Natural killer cell (primary cell): Measurements from ENCODE around the gene DMPK. TPM values are rescaled to one million over a fixed set of nuclear protein-coding genes. Genes with fewer than 3 reads are reported as not detected.

Source experiments
- ATAC-seq, 3 donors: fragments of 150-1000 bp in 2 of 3; fragments of 200-7000 bp in 1 of 3; cut with Tn5 transposase; 1 replicate in 1 of 3; 2 replicates in 2 of 3; pipeline ENCODE4 v1.10.0; 2021; ENCODE audit warnings: mild to moderate bottlenecking in 2 of 3, moderate library complexity in 2 of 3
- DNase-seq, 2 donors: peaks; one replicate each; pipeline versions ENCODE4 v3.0.0 to v3.0.0-alpha.2; 2013 to 2021; ENCODE audit warnings: mixed read lengths in 1 of 2
- H3K27ac ChIP-seq: one replicate; pipeline ENCODE4 v1.5.1; 2013; ENCODE audit warnings: mild to moderate bottlenecking, low read length
- H3K27me3 ChIP-seq: one replicate; pipeline ENCODE4 v1.6.1; 2013; ENCODE audit warnings: low read length; ENCODE audit not compliant: control insufficient read depth, insufficient read depth
- H3K36me3 ChIP-seq: one replicate; pipeline ENCODE4 v1.6.1; 2013; ENCODE audit warnings: low read length; ENCODE audit not compliant: control insufficient read depth, insufficient read depth
- H3K4me1 ChIP-seq: one replicate; pipeline ENCODE4 v1.6.1; 2013; ENCODE audit warnings: low read length; ENCODE audit not compliant: control insufficient read depth, insufficient read depth
- H3K4me3 ChIP-seq: one replicate; pipeline ENCODE4 v1.5.1; 2013; ENCODE audit warnings: low read length
- H3K9me3 ChIP-seq: one replicate; pipeline ENCODE4 v1.6.1; 2013; ENCODE audit warnings: low read length; ENCODE audit not compliant: control insufficient read depth, insufficient read depth
- H3K27ac Mint-ChIP-seq, 2 donors: one replicate each; pipeline ENCODE4 v1.8.0; 2022; ENCODE audit warnings: mild to moderate bottlenecking in 2 of 2, mixed read lengths in 2 of 2, moderate library complexity in 1 of 2
- H3K27me3 Mint-ChIP-seq, 2 donors: one replicate each; pipeline ENCODE4 v1.8.0; 2022; ENCODE audit warnings: low read depth in 2 of 2, mixed read lengths in 2 of 2
- H3K36me3 Mint-ChIP-seq: one replicate; pipeline ENCODE4 v1.8.0; 2022; ENCODE audit warnings: mixed read lengths
- H3K4me1 Mint-ChIP-seq, 2 donors: one replicate each; pipeline ENCODE4 v1.8.0; 2022; ENCODE audit warnings: mixed read lengths in 2 of 2
- H3K4me3 Mint-ChIP-seq: one replicate; pipeline ENCODE4 v1.8.0; 2022; ENCODE audit warnings: mild to moderate bottlenecking, moderate library complexity, mixed read lengths
- H3K9me3 Mint-ChIP-seq, 2 donors: one replicate each; pipeline ENCODE4 v1.8.0; 2022; ENCODE audit warnings: mixed read lengths in 2 of 2
- WGBS: methylation state at CpG from one replicate; pipeline ENCODE4 v1.1.7; 2013; ENCODE audit warnings: missing lambda C conversion rate; ENCODE audit not compliant: insufficient coverage; 5-methylcytosine and 5-hydroxymethylcytosine counted together
- intact Hi-C: fragments of 100-400 bp; cut with micrococcal nuclease; formaldehyde crosslinking; loops from one replicate; pipeline ENCODE4 v1.14.2; 2022
- total RNA-seq, 4 donors: library from RNA; stranded (reverse); fragments of 120-200 nt in 1 of 4; gene quantifications; one replicate each; pipeline versions ENCODE4 v1.2.3 to v1.2.4, GENCODE V29; 2013 to 2022
- TF ChIP-seq, protein P1 (sequence below): fragments of 200-600 bp; IDR thresholded peaks from one replicate; pipeline ENCODE4 v1.8.0; 2022; ENCODE audit warnings: antibody characterized with exemption

Gene DMPK
- total RNA-seq, 3 donors from 2014 or later (not counting 1 experiment from before 2014, with no cell fraction given) = 48.1 to 67.5 (median 49.8) TPM

DNA sequence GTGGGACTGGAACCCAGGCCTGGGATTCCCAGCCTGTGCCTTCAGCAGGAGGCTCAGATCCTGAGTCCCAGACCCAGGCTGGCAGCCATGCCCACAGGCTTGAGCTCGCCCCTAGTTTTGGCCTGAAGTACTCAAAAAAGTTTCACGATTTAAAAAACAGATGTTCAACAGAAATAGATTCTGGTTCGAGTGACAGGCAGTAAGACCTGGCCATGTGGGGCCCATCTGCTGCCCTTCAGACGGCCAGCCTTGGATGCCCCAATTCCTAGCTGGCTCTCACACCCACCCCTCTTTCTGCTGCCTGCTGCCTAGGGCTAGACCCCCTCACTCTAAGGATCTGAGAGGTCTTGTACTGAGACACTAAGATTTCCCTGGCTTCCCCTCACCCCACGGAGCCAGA is 2.8 kb upstream of the DMPK start:
- ATAC-seq (no peak), DNase-seq (no peak)
- intact Hi-C loops = no loop called here
- H3K27me3 Mint-ChIP-seq = no peaks in the 10 kb centered on the region
- Histone ChIP-seq H3K4me3 (no peak overlapping the region), H3K9me3 (no peaks in the 10 kb centered on the region), H3K36me3 (peaks cover 26% of the 10 kb centered on the region), H3K27me3 (peaks cover 4% of the 10 kb centered on the region), H3K27ac (no peak overlapping the region), H3K4me1 (peaks cover under 1% of the 10 kb centered on the region)
- TF ChIP-seq, protein P1, sequence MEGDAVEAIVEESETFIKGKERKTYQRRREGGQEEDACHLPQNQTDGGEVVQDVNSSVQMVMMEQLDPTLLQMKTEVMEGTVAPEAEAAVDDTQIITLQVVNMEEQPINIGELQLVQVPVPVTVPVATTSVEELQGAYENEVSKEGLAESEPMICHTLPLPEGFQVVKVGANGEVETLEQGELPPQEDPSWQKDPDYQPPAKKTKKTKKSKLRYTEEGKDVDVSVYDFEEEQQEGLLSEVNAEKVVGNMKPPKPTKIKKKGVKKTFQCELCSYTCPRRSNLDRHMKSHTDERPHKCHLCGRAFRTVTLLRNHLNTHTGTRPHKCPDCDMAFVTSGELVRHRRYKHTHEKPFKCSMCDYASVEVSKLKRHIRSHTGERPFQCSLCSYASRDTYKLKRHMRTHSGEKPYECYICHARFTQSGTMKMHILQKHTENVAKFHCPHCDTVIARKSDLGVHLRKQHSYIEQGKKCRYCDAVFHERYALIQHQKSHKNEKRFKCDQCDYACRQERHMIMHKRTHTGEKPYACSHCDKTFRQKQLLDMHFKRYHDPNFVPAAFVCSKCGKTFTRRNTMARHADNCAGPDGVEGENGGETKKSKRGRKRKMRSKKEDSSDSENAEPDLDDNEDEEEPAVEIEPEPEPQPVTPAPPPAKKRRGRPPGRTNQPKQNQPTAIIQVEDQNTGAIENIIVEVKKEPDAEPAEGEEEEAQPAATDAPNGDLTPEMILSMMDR = no peak
- peaks cover 10 to 33% of the 10 kb centered on the region in 2 donors for H3K4me1 Mint-ChIP-seq
- peaks cover 14% of the 10 kb centered on the region for H3K36me3 Mint-ChIP-seq
- H3K4me3 Mint-ChIP-seq = no peak overlapping the region
- H3K27ac Mint-ChIP-seq = no peak overlapping the region
- 85% methylated on average over 5 of the region's 5 CpGs for WGBS
- H3K9me3 Mint-ChIP-seq = no peaks in the 10 kb centered on the region

DNA sequence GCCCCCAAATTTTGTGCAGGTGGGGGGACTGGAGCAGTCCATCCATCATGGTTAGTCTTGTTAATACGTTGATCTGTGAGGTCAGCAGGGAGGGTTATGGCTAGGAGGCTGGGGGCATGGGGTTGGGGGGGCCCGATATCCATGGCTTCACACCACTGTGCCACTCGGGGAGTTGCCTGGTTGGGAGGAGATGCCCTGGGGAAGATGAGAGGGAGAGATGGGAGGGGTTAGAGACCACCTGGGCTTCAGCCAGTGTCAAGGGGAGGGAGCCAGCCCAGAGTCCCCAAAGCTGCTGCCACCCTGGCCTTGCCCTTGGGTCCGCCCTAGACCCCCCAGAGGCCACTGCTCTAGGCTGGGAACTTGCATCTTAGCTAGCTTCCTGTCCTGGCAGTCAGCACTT is 1.8 kb upstream of the DMPK start:
- ATAC-seq = no peak
- H3K4me1 Mint-ChIP-seq = peaks cover 16 to 42% of the 10 kb centered on the region in 2 donors
- TF ChIP-seq, protein P1 = no peak
- 88% methylated on average over 4 of the region's 4 CpGs for WGBS
- H3K27me3 Mint-ChIP-seq = peaks cover 3 to 9% of the 10 kb centered on the region in 2 donors
- Histone ChIP-seq H3K4me3 (no peak overlapping the region), H3K9me3 (no peaks in the 10 kb centered on the region), H3K27ac (no peak overlapping the region), H3K4me1 (peaks cover 10% of the 10 kb centered on the region), H3K27me3 (peaks cover 8% of the 10 kb centered on the region), H3K36me3 (peaks cover 21% of the 10 kb centered on the region)
- intact Hi-C loops = no loop called here
- peaks cover 11% of the 10 kb centered on the region for H3K36me3 Mint-ChIP-seq
- H3K27ac Mint-ChIP-seq = no peak overlapping the region
- DNase-seq = no peak
- no peaks in the 10 kb centered on the region for H3K9me3 Mint-ChIP-seq
- no peak overlapping the region for H3K4me3 Mint-ChIP-seq

DNA sequence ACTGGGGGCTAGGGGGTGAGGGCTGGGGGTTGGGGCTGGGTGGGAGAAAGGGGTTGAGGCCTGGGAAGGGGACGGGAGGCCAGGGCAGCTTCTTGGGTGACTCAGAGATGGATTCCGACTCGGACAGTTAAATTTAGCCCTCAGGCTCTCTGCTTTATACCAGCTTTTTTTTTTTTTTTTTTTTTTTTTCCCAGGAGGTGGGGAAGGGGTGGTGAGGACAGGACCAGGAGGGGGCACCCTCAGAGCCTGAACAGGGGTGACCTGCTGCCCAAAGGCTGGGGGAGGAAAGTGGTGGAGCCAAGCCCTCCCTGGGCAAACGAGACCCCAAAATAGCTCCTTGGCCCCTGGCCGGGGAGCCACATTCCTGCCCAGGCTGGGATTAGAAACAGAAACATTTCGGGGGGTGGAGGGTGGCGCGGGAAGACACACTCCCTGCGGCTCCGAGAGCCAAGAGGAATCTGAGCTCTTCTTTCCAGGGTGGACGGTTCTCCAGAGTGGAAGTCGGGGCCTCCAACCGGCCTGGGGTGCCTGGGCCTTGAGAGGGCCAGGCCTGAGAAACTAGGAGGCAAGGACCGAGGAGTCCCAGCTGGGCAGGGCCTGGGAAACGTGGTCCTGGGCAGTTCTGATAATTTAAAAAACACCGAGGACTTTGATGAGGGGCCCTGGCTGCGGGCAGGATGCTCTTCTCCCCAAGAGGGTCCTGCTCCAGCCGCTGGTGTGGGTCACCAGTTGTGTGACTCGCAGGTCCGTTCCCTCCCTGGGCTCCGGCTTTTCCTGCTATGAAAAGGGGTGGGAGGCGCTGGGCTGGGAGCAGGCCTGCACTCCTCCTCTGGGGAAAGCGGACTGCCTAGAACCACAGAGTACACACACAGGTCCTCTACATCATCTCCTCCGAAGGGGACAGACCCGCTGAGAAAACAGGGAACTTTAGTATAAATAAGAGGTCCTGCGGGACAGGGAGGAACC is 813 bp upstream of the DMPK start:
- Histone ChIP-seq H3K4me3 (no peak overlapping the region), H3K4me1 (peaks cover 20% of the 10 kb centered on the region), H3K9me3 (no peaks in the 10 kb centered on the region), H3K27ac (no peak overlapping the region), H3K36me3 (peaks cover 16% of the 10 kb centered on the region), H3K27me3 (peaks cover 18% of the 10 kb centered on the region)
- peaks cover 4% of the 10 kb centered on the region for H3K36me3 Mint-ChIP-seq
- H3K4me1 Mint-ChIP-seq = peaks cover 21 to 41% of the 10 kb centered on the region in 2 donors
- H3K27me3 Mint-ChIP-seq = peaks cover 9 to 12% of the 10 kb centered on the region in 2 donors
- no peak for DNase-seq
- H3K27ac Mint-ChIP-seq = no peak overlapping the region
- TF ChIP-seq, protein P1 = no peak
- no peaks in the 10 kb centered on the region for H3K9me3 Mint-ChIP-seq
- intact Hi-C loops = no loop called here
- ATAC-seq = no peak
- 94% methylated on average over 23 of the region's 26 CpGs for WGBS
- H3K4me3 Mint-ChIP-seq = no peak overlapping the region
